ENCODE data around the gene ABCB9. TPM values are rescaled to one million over a fixed set of nuclear protein-coding genes. Genes with fewer than 3 reads are reported as not detected.
A peak's percentile ranks its signal among the peaks of the same experiment; 100 is the strongest.

Gene ABCB9
- polyA plus RNA-seq, 1 experiment = 6.1 TPM

GRCh38 chr12:122949405-122949804 is 16.9 kb downstream of the ABCB9 start:
- TF ChIP-seq CTCF (IDR thresholded peaks at IDR 0.05; ENCODE audit: insufficient read depth, low read depth, low read length) = no peak
- no peak for DNase-seq (ENCODE audit: low read depth)
- H3K4me3 ChIP-seq (ENCODE audit: low read depth, low read length) = no peak overlapping the region
- no peaks in the 10 kb centered on the region for H3K36me3 ChIP-seq (ENCODE audit: control insufficient read depth, insufficient read depth, low read length)
- POLR2A ChIA-PET = no interaction called here
- CTCF ChIA-PET = interaction anchor here (0.7 to 15.1 kb wide), 7 partner anchors 72 to 289 kb away, joined by 3 to 275 read pairs (median 3); no protein-coding TSS in a partner anchor
- H3K27me3 ChIP-seq (ENCODE audit: control insufficient read depth, insufficient read depth, low read length) = no peaks in the 10 kb centered on the region

GRCh38 chr12:122948605-122949004 is 17.7 kb downstream of the ABCB9 start:
- POLR2A ChIA-PET = no interaction called here

GRCh38 chr12:122947352-122947792 is 18.9 kb downstream of the ABCB9 start:
- ChIA-PET POLR2A (no interaction called here), CTCF (interaction anchor here (1.0 to 15.1 kb wide), 7 partner anchors 10 to 170 kb away, joined by 3 to 275 read pairs (median 5); no protein-coding TSS in a partner anchor)
- Histone ChIP-seq H3K27me3 (ENCODE audit: control insufficient read depth, insufficient read depth, low read length) (no peaks in the 10 kb centered on the region), H3K36me3 (ENCODE audit: control insufficient read depth, insufficient read depth, low read length) (no peaks in the 10 kb centered on the region), H3K4me3 (ENCODE audit: low read depth, low read length) (no peak overlapping the region)
- TF ChIP-seq CTCF (IDR thresholded peaks at IDR 0.05; ENCODE audit: insufficient read depth, low read depth, low read length) = no peak
- no peak for DNase-seq (ENCODE audit: low read depth)

More at GRCh38 chr12:122948605-122949004, 17.7 kb downstream of the ABCB9 start:
- no peaks in the 10 kb centered on the region for H3K27me3 ChIP-seq (ENCODE audit: control insufficient read depth, insufficient read depth, low read length)
- H3K36me3 ChIP-seq (ENCODE audit: control insufficient read depth, insufficient read depth, low read length) = no peaks in the 10 kb centered on the region
- DNase-seq (ENCODE audit: low read depth) = no peak
- CTCF ChIA-PET = interaction anchor here (1.4 to 15.1 kb wide), 3 partner anchors 71 to 88 kb away, joined by 3 to 275 read pairs (median 5); no protein-coding TSS in a partner anchor
- H3K4me3 ChIP-seq (ENCODE audit: low read depth, low read length) = no peak overlapping the region
- TF ChIP-seq CTCF (IDR thresholded peaks at IDR 0.05; ENCODE audit: insufficient read depth, low read depth, low read length) = no peak

GRCh38 chr12:122946690-122947341 is 19.4 kb downstream of the ABCB9 start:
- H3K4me3 ChIP-seq (ENCODE audit: low read depth, low read length) = no peak overlapping the region
- no peaks in the 10 kb centered on the region for H3K27me3 ChIP-seq (ENCODE audit: control insufficient read depth, insufficient read depth, low read length)
- TF ChIP-seq CTCF (IDR thresholded peaks at IDR 0.05; ENCODE audit: insufficient read depth, low read depth, low read length) = peak; percentile 64
- CTCF ChIA-PET = interaction anchor here (1.0 to 15.1 kb wide), 8 partner anchors 9 to 292 kb away, joined by 3 to 275 read pairs (median 5); no protein-coding TSS in a partner anchor
- H3K36me3 ChIP-seq (ENCODE audit: control insufficient read depth, insufficient read depth, low read length) = no peaks in the 10 kb centered on the region
- peak; percentile 98 for DNase-seq (ENCODE audit: low read depth)
- POLR2A ChIA-PET = no interaction called here

GRCh38 chr12:122944605-122945592 is 21.4 kb downstream of the ABCB9 start:
- ChIA-PET CTCF (interaction anchor here (1.1 to 15.1 kb wide), 4 partner anchors 54 to 152 kb away, joined by 3 to 275 read pairs (median 8); no protein-coding TSS in a partner anchor), POLR2A (no interaction called here)
- Histone ChIP-seq H3K4me3 (ENCODE audit: low read depth, low read length) (no peak overlapping the region), H3K27me3 (ENCODE audit: control insufficient read depth, insufficient read depth, low read length) (no peaks in the 10 kb centered on the region), H3K36me3 (ENCODE audit: control insufficient read depth, insufficient read depth, low read length) (no peaks in the 10 kb centered on the region)
- TF ChIP-seq CTCF (IDR thresholded peaks at IDR 0.05; ENCODE audit: insufficient read depth, low read depth, low read length) = no peak
- no peak for DNase-seq (ENCODE audit: low read depth)
